ENCODE data around the gene GALNT13.

DNA sequence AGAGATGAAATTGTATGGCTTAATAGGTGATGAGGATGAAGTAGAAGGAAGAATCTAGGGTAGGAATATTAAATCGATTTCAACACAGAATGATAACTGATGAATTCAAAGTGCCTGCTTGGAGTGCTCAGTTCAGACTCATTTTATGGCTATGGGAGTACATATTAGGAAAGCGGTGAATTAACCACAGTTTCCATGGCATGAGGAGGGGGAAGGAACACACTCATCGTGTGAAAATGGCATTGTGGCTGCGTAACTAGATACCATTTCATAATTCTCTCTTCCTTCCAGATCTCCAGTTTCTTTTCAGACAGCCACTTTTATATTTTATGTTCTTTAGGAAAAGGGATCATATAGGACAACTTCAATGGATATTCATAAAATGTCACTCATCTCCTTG is 594.5 kb downstream of the GALNT13 start:
- TF ChIP-seq, protein P1, sequence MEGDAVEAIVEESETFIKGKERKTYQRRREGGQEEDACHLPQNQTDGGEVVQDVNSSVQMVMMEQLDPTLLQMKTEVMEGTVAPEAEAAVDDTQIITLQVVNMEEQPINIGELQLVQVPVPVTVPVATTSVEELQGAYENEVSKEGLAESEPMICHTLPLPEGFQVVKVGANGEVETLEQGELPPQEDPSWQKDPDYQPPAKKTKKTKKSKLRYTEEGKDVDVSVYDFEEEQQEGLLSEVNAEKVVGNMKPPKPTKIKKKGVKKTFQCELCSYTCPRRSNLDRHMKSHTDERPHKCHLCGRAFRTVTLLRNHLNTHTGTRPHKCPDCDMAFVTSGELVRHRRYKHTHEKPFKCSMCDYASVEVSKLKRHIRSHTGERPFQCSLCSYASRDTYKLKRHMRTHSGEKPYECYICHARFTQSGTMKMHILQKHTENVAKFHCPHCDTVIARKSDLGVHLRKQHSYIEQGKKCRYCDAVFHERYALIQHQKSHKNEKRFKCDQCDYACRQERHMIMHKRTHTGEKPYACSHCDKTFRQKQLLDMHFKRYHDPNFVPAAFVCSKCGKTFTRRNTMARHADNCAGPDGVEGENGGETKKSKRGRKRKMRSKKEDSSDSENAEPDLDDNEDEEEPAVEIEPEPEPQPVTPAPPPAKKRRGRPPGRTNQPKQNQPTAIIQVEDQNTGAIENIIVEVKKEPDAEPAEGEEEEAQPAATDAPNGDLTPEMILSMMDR (IDR thresholded peaks at IDR 0.05): no peak
- TF ChIP-seq POLR2AphosphoS5 (IDR thresholded peaks at IDR 0.05) (no peak), POLR2A (IDR thresholded peaks at IDR 0.05) (no peak), EP300 (IDR thresholded peaks at IDR 0.05) (no peak)

Measured in gastroesophageal sphincter (tissue), 3 donors.